RWPE2 (cell line): ENCODE measurements around the gene PMEPA1.

Experiments
- ATAC-seq: fragments of 200-7000 bp; cut with Tn5 transposase; 3 replicates; pipeline ENCODE4 v1.9.1; 2021; ENCODE audit warnings: low read depth
- DNase-seq: peaks from one replicate; pipeline ENCODE4 v3.0.0-alpha.2; 2020; ENCODE audit warnings: low spot score
- H3K27ac ChIP-seq: fragments of 450-650 bp; 2 replicates; pipeline ENCODE4 v1.5.1; 2017; ENCODE audit warnings: mild to moderate bottlenecking; ENCODE audit not compliant: poor library complexity, severe bottlenecking
- H3K27me3 ChIP-seq: fragments of 250-450 bp; sonication (Bioruptor Pico); 2 replicates; pipeline ENCODE4 v1.5.1; 2021; ENCODE audit warnings: mild to moderate bottlenecking, moderate library complexity; ENCODE audit not compliant: insufficient read depth, poor library complexity, severe bottlenecking
- H3K36me3 ChIP-seq: fragments of 250-450 bp; sonication (Bioruptor Pico); 2 replicates; pipeline ENCODE4 v1.5.1; 2020; ENCODE audit warnings: low read depth, mild to moderate bottlenecking, moderate library complexity
- H3K4me1 ChIP-seq: fragments of 250-450 bp; sonication (Bioruptor Pico); 2 replicates; pipeline ENCODE4 v1.5.1; 2021; ENCODE audit warnings: mild to moderate bottlenecking, moderate library complexity; ENCODE audit not compliant: insufficient read depth, poor library complexity, severe bottlenecking
- H3K4me3 ChIP-seq: fragments of 250-450 bp; sonication (Bioruptor Pico); 2 replicates; pipeline ENCODE4 v1.5.1; 2021; ENCODE audit warnings: mild to moderate bottlenecking, moderate library complexity; ENCODE audit not compliant: severe bottlenecking
- H3K9me3 ChIP-seq: fragments of 250-450 bp; sonication (Bioruptor Pico); 2 replicates; pipeline ENCODE4 v1.5.1; 2021; ENCODE audit warnings: mild to moderate bottlenecking, moderate library complexity; ENCODE audit not compliant: severe bottlenecking
- TF ChIP-seq, protein P1 (sequence below): fragments of 450-650 bp; IDR thresholded peaks from one replicate; pipeline ENCODE4 v1.5.1; 2017; ENCODE audit warnings: mild to moderate bottlenecking, moderate library complexity; ENCODE audit not compliant: poor library complexity, severe bottlenecking

Gene PMEPA1

DNA sequence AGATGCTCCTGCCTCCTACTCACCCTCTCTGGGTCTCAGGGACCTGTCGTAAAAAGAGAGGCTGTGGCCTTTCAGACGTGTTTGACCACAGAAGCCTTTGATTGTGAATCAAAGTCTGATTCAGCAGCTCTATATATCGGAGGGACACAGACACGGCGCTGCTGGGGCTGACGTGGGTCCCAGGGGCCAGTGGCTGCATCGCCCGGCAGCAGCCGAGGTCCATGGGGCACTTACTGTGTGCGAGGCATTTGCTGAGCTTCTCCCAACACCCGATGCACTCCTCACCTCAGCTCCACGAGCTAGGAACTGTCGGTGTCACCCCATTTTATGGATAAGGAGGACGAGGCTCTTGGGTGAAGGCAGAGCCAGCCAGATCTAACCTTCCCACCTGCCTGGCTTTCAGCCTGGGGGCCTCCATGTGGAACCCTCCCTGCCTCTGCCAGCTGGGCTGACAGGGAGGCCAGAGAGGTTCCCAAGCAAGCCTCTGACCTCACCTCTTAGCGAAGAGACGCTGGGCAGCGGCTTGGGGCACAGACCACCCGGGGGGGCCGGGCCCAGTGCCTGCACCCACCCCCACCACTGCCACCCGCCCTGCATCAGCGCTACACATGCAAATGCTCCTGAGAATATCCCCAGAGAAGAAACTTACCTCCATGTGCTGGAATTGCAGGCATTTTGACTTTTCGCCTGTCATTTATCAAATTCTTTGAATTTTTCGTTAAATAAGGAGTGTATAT is 19.9 kb downstream of the PMEPA1 start:
- Histone ChIP-seq H3K4me1 (peaks cover 96% of the 10 kb centered on the region), H3K27ac (peak overlapping the region; percentile 100), H3K4me3 (no peak overlapping the region), H3K9me3 (no peaks in the 10 kb centered on the region), H3K36me3 (peaks cover 73% of the 10 kb centered on the region), H3K27me3 (no peaks in the 10 kb centered on the region)
- no peak for ATAC-seq
- TF ChIP-seq, protein P1, sequence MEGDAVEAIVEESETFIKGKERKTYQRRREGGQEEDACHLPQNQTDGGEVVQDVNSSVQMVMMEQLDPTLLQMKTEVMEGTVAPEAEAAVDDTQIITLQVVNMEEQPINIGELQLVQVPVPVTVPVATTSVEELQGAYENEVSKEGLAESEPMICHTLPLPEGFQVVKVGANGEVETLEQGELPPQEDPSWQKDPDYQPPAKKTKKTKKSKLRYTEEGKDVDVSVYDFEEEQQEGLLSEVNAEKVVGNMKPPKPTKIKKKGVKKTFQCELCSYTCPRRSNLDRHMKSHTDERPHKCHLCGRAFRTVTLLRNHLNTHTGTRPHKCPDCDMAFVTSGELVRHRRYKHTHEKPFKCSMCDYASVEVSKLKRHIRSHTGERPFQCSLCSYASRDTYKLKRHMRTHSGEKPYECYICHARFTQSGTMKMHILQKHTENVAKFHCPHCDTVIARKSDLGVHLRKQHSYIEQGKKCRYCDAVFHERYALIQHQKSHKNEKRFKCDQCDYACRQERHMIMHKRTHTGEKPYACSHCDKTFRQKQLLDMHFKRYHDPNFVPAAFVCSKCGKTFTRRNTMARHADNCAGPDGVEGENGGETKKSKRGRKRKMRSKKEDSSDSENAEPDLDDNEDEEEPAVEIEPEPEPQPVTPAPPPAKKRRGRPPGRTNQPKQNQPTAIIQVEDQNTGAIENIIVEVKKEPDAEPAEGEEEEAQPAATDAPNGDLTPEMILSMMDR, result no peak
- no peak for DNase-seq

DNA sequence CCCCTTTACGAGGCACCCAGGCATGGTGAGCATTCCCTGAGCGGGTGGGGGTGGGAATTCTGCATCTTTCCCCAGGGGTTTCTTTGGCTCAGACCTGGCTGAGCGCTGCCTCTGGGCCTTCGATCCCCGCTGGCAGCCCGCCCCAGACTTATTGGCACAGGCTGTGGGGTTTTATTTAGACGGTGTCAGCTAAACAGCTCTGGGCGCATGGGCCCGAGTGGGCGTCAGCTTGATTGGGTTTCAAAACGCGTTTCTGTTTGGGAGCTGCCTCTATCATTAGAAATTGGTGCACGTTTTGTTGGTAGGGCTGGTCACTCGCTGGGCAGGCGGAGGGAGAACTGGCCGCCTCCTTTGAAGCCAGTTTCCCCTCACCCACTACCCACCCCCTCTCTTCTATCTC is 21.0 kb downstream of the PMEPA1 start:
- ATAC-seq (no peak), DNase-seq (no peak)
- Histone ChIP-seq H3K9me3 (no peaks in the 10 kb centered on the region), H3K27ac (peak overlapping the region; percentile 100), H3K36me3 (peaks cover 72% of the 10 kb centered on the region), H3K27me3 (no peaks in the 10 kb centered on the region), H3K4me1 (peaks cover 89% of the 10 kb centered on the region), H3K4me3 (no peak overlapping the region)
- TF ChIP-seq, protein P1, result no peak

DNA sequence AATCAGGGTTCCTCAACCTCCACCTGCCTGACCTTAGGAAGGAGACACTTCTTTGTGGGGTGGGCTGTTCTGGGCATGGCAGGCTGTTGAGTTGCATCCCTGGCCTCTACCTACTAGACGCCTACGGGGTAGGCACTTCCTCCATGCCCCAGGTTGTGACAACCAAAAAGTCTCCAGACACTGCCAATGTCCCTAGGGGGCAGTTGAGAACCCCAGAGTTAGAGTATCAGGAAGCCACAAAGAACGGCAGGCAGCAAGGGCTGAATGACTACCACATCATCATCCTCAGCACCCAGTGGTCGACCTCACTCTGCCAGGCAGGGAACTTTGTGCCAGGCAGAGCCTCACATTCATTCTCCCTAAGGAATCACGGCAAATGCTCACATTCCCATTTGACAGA is 21.5 kb downstream of the PMEPA1 start:
- Histone ChIP-seq H3K9me3 (no peaks in the 10 kb centered on the region), H3K27me3 (no peaks in the 10 kb centered on the region), H3K4me1 (peaks cover 84% of the 10 kb centered on the region), H3K27ac (peak overlapping the region; percentile 100), H3K36me3 (peaks cover 74% of the 10 kb centered on the region), H3K4me3 (no peak overlapping the region)
- DNase-seq (no peak), ATAC-seq (no peak)
- TF ChIP-seq, protein P1, result no peak

DNA sequence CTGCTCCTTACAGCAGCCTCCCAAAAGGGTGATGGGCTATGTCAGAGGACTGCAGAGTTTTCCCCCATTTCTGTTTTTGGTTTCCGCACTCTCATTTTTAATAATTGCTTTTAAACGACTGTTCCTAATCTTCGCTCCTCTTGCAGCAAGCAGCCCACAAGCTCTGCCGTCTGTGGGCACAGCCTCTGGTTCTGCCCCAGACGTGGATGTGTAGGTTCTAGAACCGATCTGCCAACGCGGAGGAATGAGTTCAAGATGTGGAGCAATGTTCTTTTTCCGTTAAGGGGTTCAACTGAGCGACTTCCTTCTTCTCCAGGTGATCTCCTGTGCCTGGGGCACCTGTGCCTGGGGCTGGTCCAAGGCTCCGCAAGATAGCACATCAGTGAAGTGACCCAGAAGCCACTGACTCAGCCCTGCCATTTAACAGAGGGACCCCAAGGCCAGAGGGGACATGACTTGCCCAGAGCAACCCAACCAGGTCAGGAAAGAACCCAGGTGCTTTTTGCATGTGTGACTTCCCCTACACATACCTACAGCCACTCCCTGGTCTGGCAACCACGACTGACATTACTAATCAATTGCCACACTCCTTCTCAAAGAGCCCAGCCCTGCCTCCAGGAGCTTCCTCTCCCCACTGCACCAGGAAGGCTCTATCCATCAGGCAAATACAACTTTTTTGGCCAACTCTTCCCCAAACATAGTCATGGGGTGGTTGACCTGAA is 22.7 kb downstream of the PMEPA1 start:
- peak; percentile 92 for ATAC-seq
- peak overlapping the region; percentile 100 for H3K27ac ChIP-seq

More for the DNA sequence above, 22.7 kb downstream of the PMEPA1 start:
- TF ChIP-seq, protein P1, result no peak
- Histone ChIP-seq H3K9me3 (no peaks in the 10 kb centered on the region), H3K4me1 (peaks cover 75% of the 10 kb centered on the region), H3K36me3 (peaks cover 80% of the 10 kb centered on the region), H3K27me3 (no peaks in the 10 kb centered on the region), H3K4me3 (no peak overlapping the region)
- DNase-seq, result no peak
